Mesenteric fat pad (tissue), 1 donor: ENCODE data around the gene CCDC154. TPM values are rescaled to one million over a fixed set of nuclear protein-coding genes. Genes with fewer than 3 reads are reported as not detected.

Experiments
- DNase-seq: peaks from one replicate; pipeline ENCODE4 v3.0.0-alpha.2; 2020; ENCODE audit warnings: low spot score
- total RNA-seq: library from RNA; stranded (reverse); fragmentation: NEBNext Ultra II Directional; extraction: Animal tissue kit (Norgen Biotek cat#: 25700); gene quantifications from one replicate; pipeline ENCODE4 v1.2.1, GENCODE V29; 2021
- donor health status: DM: yes; HTN: yes; CAD: no.

The CCDC154 gene
- total RNA-seq, 1 donor from 2014 or later, result 0.45 TPM

GRCh38 chr16:1457489-1458245 lies 13.3 kb upstream of the CCDC154 start:
- no peak for DNase-seq

DNA sequence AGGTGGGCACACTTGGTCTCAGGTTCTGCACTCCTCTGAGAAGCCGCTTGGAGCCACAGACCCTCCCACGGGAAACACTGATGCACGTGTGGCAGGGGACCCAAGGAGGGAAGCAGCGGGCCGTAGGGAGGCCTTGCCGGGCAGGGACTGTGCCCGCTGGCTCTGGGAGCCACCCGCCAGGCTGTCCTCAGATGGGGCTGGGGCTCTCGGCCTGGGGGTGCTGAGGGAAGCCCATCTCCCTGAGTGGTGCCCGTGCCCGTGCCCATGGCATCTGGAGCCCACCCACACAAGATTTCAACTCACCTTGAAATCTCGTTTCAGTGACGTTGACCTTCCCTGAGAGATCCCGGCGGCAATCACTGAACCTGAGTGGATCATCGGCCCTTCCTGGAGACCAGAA lies 12.6 kb upstream of the CCDC154 start:
- DNase-seq, result no peak

DNA sequence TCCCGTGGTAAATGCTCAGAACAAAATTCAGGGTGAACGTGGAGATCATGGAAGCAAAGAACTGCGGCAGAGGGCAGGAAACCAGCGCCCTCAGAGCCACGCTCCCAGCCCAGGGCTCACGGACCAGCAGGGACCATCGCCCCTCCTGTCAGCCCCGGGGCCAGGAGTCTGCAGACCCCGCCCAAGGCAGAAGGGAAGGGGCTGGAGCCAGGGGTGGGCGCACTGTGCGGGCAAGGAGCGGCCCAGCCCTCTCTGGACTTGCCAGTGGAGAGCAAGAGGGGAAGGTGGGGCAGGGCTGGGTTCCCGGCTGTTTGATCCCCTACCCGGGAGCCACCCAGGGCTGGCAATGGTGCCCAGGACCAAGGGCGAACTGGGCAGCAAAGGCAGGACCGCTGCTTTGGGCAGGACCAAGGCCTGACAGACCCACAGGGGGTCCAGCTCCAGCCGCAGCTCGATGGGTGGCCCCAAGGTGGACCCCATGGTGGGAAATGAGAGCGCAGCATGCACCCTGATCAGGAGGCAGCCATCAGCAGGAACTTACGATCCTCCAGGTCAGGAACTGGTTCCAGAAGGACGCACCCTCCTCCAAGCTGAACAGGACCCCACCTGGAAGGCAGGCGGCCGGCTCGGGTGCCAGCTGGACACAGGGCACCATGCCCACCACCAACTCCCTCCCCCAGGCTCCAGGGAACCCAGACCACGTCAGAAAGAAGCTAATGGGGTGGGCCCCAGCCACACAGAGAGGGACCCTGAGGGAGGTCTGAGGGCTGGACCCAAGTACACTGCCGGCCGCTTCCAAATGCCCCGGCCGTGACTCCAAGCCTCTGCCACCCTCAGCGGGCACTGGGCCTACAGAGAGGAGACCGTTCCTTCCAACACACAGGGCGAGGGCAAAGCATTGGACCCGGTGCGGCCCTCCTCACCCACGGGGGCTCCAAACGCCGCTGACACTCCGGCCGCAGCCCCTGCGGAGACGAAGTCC lies 11.1 kb upstream of the CCDC154 start:
- DNase-seq, result no peak

GRCh38 chr16:1454561-1454960 lies 10.2 kb upstream of the CCDC154 start:
- no peak for DNase-seq

- no peak for DNase-seq
Measured at GRCh38 chr16:1453316-1453715, 9.0 kb upstream of the CCDC154 start.

DNA sequence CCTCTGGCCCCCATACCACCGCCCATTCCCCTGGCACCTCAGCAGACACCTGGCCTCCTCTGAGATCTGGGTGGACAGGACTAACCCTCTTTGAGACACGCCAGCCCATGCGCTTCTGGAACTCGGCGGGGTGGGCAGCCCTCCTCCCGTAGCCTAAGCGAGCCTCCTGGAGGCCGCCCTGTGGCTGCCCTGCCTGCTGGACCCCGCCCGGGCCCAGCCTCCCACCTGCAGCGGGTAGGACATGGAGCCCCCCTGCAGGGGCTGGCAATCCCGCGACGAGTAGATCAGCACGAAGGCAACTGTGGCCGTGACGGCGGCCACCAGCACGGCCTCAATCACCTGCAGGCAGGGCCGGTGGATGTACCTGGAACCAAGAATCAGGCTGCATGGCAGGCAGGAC lies 8.2 kb upstream of the CCDC154 start:
- no peak for DNase-seq

DNA sequence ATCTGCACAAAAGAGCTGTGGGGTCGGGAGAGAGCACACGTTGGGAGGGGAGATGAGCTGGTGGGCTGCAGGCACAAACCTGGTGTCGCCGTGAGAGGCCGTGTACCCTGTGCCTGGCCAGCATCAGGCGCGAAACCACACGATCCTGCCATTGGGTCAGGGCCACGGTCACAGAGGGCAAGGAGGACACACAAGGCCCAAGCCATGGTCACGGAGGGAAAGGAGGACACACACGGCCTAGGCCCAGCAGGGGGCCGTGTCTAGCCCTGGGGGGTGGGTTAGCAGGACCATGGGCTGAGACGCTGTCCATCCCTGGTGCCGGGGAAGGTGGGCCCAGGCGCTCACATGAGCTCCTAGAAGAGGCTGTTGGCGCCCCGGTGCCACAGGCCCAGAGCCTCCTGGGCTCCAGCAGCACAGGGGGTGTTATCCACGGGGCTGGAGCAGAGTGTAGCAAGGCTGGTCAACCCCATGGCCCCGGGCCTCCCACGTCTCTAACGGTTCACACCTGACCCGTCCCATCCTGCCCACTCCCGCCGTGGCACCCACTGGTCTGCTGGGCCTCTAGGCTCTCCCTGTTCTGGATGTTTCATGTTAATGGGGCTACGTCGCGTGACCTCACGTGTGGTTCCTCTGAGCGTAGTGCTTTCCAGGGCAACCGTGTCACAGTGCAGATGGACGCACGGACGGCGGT lies 7.5 kb upstream of the CCDC154 start:
- DNase-seq, result no peak

DNA sequence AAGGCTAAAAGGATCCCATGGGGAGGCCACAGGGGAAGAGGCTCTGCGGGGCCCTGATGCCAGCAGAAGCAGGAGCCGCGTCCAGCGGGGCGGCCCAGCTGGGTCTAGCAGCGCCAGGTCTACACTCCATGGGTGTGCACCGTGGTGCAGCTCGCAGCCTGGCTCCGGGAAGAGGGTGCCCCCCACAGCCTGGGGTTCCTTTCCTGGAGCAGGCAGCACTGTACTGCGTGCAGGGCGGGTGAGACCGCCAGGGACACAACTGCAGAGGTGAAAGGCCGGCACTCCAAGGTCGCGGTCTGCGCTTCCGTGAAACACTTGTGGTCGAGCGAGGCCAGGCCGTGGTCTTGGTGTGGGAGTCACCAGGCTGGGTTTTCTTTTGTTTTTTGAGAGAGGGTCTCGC lies 6.5 kb upstream of the CCDC154 start:
- DNase-seq, result no peak

DNA sequence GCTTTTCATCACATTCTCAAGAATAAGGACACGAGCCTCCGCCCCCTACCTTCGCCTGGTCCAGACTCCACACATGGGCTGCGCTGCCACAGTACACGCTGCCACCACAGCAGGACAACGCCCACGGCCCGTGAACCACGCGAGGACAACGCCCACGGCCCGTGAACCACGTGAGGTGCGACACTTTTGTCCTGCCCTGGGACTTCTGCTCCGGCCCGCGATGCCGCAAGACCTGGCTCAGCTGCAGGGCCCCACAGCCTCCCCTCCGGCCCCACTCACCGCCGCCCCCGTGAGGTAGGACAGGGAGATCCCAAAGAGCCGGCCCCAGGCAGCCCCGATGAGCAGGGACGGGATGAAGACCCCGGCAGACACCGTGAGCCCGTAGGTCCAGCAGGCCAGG lies 5.9 kb upstream of the CCDC154 start:
- no peak for DNase-seq

GRCh38 chr16:1449201-1449788 lies 4.9 kb upstream of the CCDC154 start:
- DNase-seq, result no peak

DNA sequence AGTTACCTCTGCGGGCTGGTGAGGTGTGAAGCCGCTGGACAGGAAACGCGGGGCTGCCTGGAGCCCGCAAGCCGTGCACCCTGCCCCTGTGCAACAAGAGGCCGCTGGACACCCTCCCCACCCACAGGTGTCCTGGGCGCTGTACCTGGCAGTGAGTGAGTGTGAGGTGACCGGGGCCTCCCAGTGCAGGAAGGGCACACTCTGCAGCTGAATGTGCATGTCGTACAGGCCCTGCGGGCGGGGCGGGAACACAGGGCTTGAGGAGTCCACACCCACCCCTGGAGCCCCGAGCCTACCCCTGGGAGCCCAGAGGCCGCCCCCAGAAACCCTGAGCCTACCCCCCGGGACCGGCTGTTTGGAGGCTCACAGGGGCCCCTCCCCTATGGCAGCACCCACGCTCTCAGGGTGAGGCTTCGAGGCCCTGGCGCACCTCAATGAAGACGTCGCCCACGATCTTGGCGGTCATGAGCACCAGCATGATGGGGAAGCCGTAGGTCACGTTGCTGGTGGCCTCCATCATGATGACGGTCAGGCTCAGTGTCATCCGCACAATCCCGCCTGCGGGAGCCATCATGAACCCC lies 4.3 kb upstream of the CCDC154 start:
- no peak for DNase-seq

DNA sequence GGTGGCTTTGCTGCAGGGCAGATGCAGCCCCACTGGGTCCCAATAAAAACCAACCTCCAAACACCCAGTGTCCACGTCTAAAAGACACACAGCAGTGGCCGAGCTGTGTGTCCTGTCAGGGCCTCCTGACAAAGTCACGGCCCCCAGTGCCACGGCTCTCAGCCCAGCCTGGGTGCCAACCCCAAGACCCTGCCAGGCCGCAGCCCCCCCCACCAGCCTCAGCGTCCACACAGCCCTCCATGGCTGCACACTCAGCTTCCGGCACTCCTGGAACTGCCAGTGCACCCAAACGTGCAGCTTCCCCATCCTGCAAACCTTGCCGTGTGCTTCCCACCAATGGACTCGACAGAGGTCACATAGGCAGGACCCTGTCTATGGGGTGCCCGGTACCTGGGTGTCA lies 3.6 kb upstream of the CCDC154 start:
- DNase-seq, result no peak

- no peak for DNase-seq
Measured at GRCh38 chr16:1446296-1447080, 2.1 kb upstream of the CCDC154 start.

GRCh38 chr16:1445518-1446203 lies 1.3 kb upstream of the CCDC154 start:
- DNase-seq, result no peak

DNA sequence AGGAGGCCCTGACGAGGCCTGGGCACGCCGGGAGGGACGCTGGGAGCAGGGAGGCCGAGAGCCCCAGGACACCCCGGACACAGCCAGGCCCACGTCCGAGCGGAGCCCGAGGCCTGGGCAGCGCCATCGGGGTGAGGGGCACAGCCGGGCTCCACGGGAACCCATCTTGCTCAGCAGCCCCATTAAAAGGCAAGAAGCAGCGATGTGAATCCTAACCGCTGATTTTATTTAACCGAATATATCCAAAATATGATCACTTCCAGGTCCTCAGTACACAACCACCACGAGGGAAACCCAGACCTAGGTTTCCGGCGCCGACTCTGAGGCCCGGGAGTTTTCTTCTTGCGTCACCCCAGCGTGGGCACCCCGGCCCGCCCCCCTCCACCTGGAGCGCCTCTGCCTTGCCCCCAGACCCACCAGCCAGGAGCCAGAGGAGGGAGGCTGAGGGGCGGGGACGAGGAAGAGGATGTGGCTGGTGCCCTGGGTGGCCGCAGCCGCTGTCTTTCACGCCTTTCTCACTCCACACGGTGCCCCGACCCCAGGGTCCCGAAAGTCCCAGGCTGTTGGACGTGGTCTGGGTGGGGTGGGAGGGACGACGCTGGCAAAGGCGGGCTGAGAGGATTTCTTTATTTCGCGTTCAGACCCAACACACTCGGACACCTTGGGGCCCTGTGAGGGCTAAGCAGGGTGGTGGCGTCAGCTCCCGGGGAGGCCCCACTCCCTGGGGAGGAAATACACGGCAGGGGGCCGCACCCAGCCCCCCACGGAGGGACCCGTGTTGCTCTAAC lies 568 bp upstream of the CCDC154 start:
- DNase-seq, result no peak

- DNase-seq, result no peak
Measured at GRCh38 chr16:1443403-1443973, 868 bp downstream of the CCDC154 start.

GRCh38 chr16:1442697-1443096 lies 1.7 kb downstream of the CCDC154 start:
- no peak for DNase-seq

DNA sequence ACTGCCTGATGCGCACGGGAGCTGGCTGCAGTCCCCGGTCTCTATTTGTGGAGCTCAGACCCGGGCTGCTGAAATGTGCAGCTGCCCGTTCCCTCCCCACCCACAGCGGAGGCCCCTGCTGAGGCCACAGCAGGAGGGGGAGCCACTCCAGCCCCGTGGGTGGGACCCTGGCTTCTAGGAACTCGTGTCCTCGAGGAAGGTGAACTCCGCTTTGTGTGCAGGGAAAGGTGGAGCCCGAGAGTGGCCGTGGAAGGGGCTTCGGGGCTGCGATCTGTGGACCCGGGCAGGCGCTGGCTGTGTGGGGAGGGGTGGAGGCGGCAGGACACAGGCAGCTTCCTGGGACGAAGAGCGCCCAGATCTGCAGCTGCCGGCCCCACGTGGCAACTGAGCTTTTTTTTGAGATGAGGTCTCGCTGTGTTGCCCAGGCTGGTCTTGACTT lies 2.9 kb downstream of the CCDC154 start:
- no peak for DNase-seq
